PC-3 (cell line): ENCODE data around the gene MACO1. TPM values are rescaled to one million over a fixed set of nuclear protein-coding genes. Genes with fewer than 3 reads are reported as not detected.
"Not testable (repeated sequence)": the region's sequence is repeated elsewhere in the genome, so short reads cannot be mapped to it uniquely, and the experiment has no call there.

Source experiments
- ATAC-seq: fragments of 200-7000 bp; cut with Tn5 transposase; 2 replicates; pipeline ENCODE4 v1.9.1; 2020; ENCODE audit warnings: mild to moderate bottlenecking, moderate library complexity
- BruUV-seq: library from RNA; stranded (reverse); fragments of 400-500 nt; replicated peaks from 2 replicates; lab custom pipeline; 2021; lab: Mats Ljungman, UMichigan
- CTCF ChIA-PET: fragments of 300-600 bp; sonication (Branson Sonifier 250); formaldehyde crosslinking; loops from one replicate; lab custom pipeline; 2022; ENCODE audit warnings: antibody characterized with exemption; lab: Charles Lee
- POLR2A ChIA-PET: fragments of 300-600 bp; sonication (Branson Sonifier 250); formaldehyde crosslinking; loops from one replicate; lab custom pipeline; 2022; ENCODE audit warnings: antibody characterized with exemption; ENCODE audit not compliant: unreplicated experiment; lab: Charles Lee
- DNase-seq: peaks from one replicate; pipeline ENCODE4 v3.0.0-alpha.2; 2015
- H2AFZ ChIP-seq: fragments of 300-600 bp; sonication (generic); 2 replicates; pipeline ENCODE4 v1.6.0; 2016; ENCODE audit warnings: antibody characterized with exemption, low read length
- H3F3A ChIP-seq: fragments of 300-600 bp; sonication (generic); one replicate; pipeline ENCODE4 v1.6.0; 2017; ENCODE audit warnings: antibody characterized with exemption, low read length, control low read depth, mild to moderate bottlenecking; ENCODE audit not compliant: unreplicated experiment
- H3K27ac ChIP-seq: fragments of 300-600 bp; sonication (generic); 2 replicates; pipeline ENCODE4 v1.5.1; 2016; ENCODE audit warnings: mild to moderate bottlenecking, low read length
- H3K27me3 ChIP-seq: fragments of 300-600 bp; sonication (generic); 2 replicates; pipeline ENCODE4 v1.6.1; 2016; ENCODE audit warnings: low read length, mixed read lengths
- H3K36me3 ChIP-seq: fragments of 300-600 bp; sonication (generic); 2 replicates; pipeline ENCODE4 v1.6.1; 2016; ENCODE audit warnings: low read depth, mixed run types, low read length, mixed read lengths
- H3K4me1 ChIP-seq: fragments of 300-600 bp; sonication (generic); 2 replicates; pipeline ENCODE4 v1.5.1; 2016; ENCODE audit warnings: low read length; ENCODE audit not compliant: insufficient read depth
- H3K4me2 ChIP-seq: fragments of 300-600 bp; sonication (generic); 2 replicates; pipeline ENCODE4 v1.6.0; 2016; ENCODE audit warnings: low read length
- H3K4me3 ChIP-seq: fragments of 300-600 bp; sonication (generic); 2 replicates; pipeline ENCODE4 v1.5.1; 2016; ENCODE audit warnings: mild to moderate bottlenecking, low read length, mixed read lengths
- H3K79me2 ChIP-seq: fragments of 300-600 bp; sonication (generic); 2 replicates; pipeline ENCODE4 v1.6.1; 2017; ENCODE audit warnings: low read length, mixed read lengths
- H3K9ac ChIP-seq: fragments of 300-600 bp; sonication (generic); 2 replicates; pipeline ENCODE4 v1.6.0; 2016; ENCODE audit warnings: mild to moderate bottlenecking, low read length
- H3K9me2 ChIP-seq: fragments of 300-600 bp; sonication (generic); replicated peaks from 2 replicates; pipeline ENCODE4 v1.6.1; 2016; ENCODE audit warnings: mixed run types, low read length, mixed read lengths
- H3K9me3 ChIP-seq: fragments of 300-600 bp; sonication (generic); 2 replicates; pipeline ENCODE4 v1.6.1; 2016; ENCODE audit warnings: low read length, mixed read lengths
- H4K20me1 ChIP-seq: fragments of 300-600 bp; sonication (generic); 2 replicates; pipeline ENCODE4 v1.6.1; 2016; ENCODE audit warnings: low read length, mixed read lengths
- EZH2 ChIP-seq: fragments of 300-600 bp; sonication (generic); IDR thresholded peaks from one replicate; pipeline ENCODE4 v1.6.1; 2017; ENCODE audit warnings: antibody characterized with exemption, mild to moderate bottlenecking, low read length; ENCODE audit not compliant: unreplicated experiment
- EZH2phosphoT487 ChIP-seq: fragments of 300-600 bp; sonication (generic); IDR thresholded peaks from 2 replicates; pipeline ENCODE4 v1.6.1; 2018; ENCODE audit warnings: mild to moderate bottlenecking, antibody characterized with exemption, low read length, borderline replicate concordance
- intact Hi-C: fragments of 100-400 bp; cut with micrococcal nuclease; formaldehyde crosslinking; loops from 2 replicates; pipeline ENCODE4 v1.9.0; 2023
- total RNA-seq: library from RNA; depleted of rRNA; stranded (reverse); fragments of >200 nt; gene quantifications from 2 replicates; pipeline ENCODE4 v1.2.3, GENCODE V29; 2014
- TF ChIP-seq, protein P1 (sequence below): fragments of 300-600 bp; sonication (generic); conservative IDR thresholded peaks from 2 replicates; pipeline ENCODE4 v1.5.1; 2017; ENCODE audit warnings: antibody characterized with exemption, low read depth, mild to moderate bottlenecking, low read length

The MACO1 gene
- total RNA-seq, 1 experiment from 2014 or later, result 14.0 TPM

DNA sequence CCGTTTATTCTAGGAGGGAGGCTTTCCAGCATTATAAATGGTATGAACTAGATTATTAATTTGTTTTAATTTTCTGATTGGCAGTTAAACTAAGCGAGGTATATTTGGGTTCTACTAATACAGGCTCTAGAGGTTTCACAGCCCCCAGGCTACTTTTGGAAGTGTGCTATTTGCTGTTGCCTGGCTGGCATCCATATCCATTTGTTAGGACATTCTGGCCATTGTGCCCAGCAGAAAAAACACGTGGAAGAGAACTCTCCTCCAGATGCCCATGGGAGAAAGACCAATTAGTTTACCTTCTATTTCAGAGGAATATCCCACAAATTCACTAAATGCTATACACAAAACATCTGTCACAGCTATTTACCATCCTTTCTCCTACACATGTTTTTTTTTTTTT is 29.3 kb downstream of the MACO1 start:
- H3K36me3 ChIP-seq, result peaks cover 14% of the 10 kb centered on the region; the same call in 1 of the 2 replicates
- ChIA-PET POLR2A (no interaction called here), CTCF (no interaction called here)
- H3K27ac ChIP-seq, result no peak overlapping the region
- TF ChIP-seq, protein P1, sequence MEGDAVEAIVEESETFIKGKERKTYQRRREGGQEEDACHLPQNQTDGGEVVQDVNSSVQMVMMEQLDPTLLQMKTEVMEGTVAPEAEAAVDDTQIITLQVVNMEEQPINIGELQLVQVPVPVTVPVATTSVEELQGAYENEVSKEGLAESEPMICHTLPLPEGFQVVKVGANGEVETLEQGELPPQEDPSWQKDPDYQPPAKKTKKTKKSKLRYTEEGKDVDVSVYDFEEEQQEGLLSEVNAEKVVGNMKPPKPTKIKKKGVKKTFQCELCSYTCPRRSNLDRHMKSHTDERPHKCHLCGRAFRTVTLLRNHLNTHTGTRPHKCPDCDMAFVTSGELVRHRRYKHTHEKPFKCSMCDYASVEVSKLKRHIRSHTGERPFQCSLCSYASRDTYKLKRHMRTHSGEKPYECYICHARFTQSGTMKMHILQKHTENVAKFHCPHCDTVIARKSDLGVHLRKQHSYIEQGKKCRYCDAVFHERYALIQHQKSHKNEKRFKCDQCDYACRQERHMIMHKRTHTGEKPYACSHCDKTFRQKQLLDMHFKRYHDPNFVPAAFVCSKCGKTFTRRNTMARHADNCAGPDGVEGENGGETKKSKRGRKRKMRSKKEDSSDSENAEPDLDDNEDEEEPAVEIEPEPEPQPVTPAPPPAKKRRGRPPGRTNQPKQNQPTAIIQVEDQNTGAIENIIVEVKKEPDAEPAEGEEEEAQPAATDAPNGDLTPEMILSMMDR, result no peak
- TF ChIP-seq EZH2phosphoT487 (no peak), EZH2 (no peak)
- 0 out of 2 replicates have a peak, but pooled peaks cover 3% of the 10 kb centered on the region for H3K79me2 ChIP-seq
- H3K4me2 ChIP-seq, result no peak overlapping the region
- ATAC-seq (no peak), DNase-seq (no peak)
- no peak overlapping the region for H2AFZ ChIP-seq
- no peak overlapping the region for H3K9ac ChIP-seq
- no peaks in the 10 kb centered on the region for H4K20me1 ChIP-seq
- no peaks in the 10 kb centered on the region for H3K9me2 ChIP-seq
- no TSS peak for BruUV-seq
- H3K4me1 ChIP-seq, result no peaks in the 10 kb centered on the region
- intact Hi-C loops, result no loop called here
- H3K27me3 ChIP-seq, result no peaks in the 10 kb centered on the region
- H3K4me3 ChIP-seq, result no peak overlapping the region
- H3F3A ChIP-seq, result no peaks in the 10 kb centered on the region
- H3K9me3 ChIP-seq, result no peaks in the 10 kb centered on the region

DNA sequence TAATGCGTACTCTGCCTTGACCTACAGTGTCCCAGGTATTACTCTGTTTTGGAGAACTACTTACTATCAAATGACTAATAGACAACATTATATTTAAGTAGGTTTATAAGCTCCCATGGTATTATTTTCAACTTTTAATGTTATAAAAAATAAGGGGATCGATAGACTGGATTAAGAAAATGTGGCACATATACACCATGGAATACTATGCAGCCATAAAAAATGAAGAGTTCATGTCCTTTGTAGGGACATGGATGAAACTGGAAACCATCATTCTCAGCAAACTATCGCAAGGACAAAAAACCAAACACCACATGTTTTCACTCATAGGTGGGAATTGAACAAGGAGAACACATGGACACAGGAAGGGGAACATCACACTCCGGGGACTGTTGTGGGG is 30.1 kb downstream of the MACO1 start:
- H3K9me3 ChIP-seq, POLR2A ChIA-PET, H3K9me2 ChIP-seq, BruUV-seq, H3K4me2 ChIP-seq, intact Hi-C loops, H3K4me1 ChIP-seq, H3K79me2 ChIP-seq, ATAC-seq, H4K20me1 ChIP-seq, H3K27ac ChIP-seq, H3K9ac ChIP-seq, H2AFZ ChIP-seq, H3F3A ChIP-seq, H3K27me3 ChIP-seq, H3K4me3 ChIP-seq, CTCF ChIA-PET, DNase-seq: not testable (repeated sequence)
- peaks cover 14% of the 10 kb centered on the region; the same call in 1 of the 2 replicates for H3K36me3 ChIP-seq

DNA sequence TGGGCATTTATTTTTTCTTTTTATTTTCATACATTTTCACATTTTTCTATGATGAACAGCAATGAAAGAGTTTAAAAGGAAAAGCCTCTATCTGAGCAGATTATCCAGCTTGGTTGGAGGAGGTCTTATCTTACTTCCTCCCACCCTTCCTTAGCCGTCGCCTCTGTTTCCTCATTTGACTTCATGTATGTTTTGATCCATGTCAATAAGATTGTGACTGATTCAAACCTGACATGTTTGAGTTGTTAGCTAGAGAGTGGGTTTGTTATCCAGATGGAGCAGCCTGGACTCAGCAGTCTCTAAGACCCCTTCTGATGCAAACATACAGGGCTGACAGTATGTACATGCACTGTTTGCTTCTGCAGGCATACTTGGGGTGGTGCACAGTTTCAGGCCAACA is 31.2 kb downstream of the MACO1 start:
- H3K79me2 ChIP-seq, result peaks cover 3% of the 10 kb centered on the region; the same call in 1 of the 2 replicates
- no peaks in the 10 kb centered on the region for H3K9me3 ChIP-seq
- DNase-seq (no peak), ATAC-seq (no peak)
- H3K36me3 ChIP-seq, result peaks cover 8% of the 10 kb centered on the region; the same call in 1 of the 2 replicates
- H3K9me2 ChIP-seq, result no peaks in the 10 kb centered on the region
- no peaks in the 10 kb centered on the region for H3F3A ChIP-seq
- H2AFZ ChIP-seq, result no peak overlapping the region
- CTCF ChIA-PET, result no interaction called here
- no peak overlapping the region for H3K4me2 ChIP-seq
- H3K4me3 ChIP-seq, result no peak overlapping the region
- no peaks in the 10 kb centered on the region for H4K20me1 ChIP-seq
- H3K9ac ChIP-seq, result no peak overlapping the region
- H3K27me3 ChIP-seq, result no peaks in the 10 kb centered on the region
- intact Hi-C loops, result no loop called here
- no TSS peak for BruUV-seq
- TF ChIP-seq, protein P1, result no peak
- no peak overlapping the region for H3K27ac ChIP-seq
- H3K4me1 ChIP-seq, result no peaks in the 10 kb centered on the region
- POLR2A ChIA-PET, result no interaction called here
